H1 (cell line): ENCODE results near the gene METRN. TPM values are rescaled to one million over a fixed set of nuclear protein-coding genes. Genes with fewer than 3 reads are reported as not detected.
"Not testable (repeated sequence)": the region's sequence is repeated elsewhere in the genome, so short reads cannot be mapped to it uniquely, and the experiment has no call there.

Experiments
- CTCF ChIA-PET: fragments of 300-600 bp; sonication (Branson Sonifier 250); formaldehyde crosslinking; loops from one replicate; lab custom pipeline; 2021; ENCODE audit not compliant: partially characterized antibody; lab: Charles Lee
- POLR2A ChIA-PET: fragments of 300-600 bp; sonication (Branson Sonifier 250); formaldehyde crosslinking; loops from one replicate; lab custom pipeline; 2021; ENCODE audit warnings: inconsistent platforms; ENCODE audit not compliant: partially characterized antibody; lab: Charles Lee
- DNase-seq, 2 experiments: peaks; one replicate each; pipeline versions ENCODE4 v3.0.0 to v3.0.0-alpha.2; 2010 to 2022; ENCODE audit warnings: low spot score in 2 of 2, low read depth in 1 of 2, mixed read lengths in 1 of 2
- FAIRE-seq: peaks from 2 replicates; lab custom pipeline; 2011; peaks lifted over from hg19 to GRCh38; lab: Jason Lieb, UNC
- H2AFZ ChIP-seq: 2 replicates; pipeline ENCODE4 v1.8.1; 2012; ENCODE audit warnings: low read length, inconsistent platforms
- H2AK5ac ChIP-seq: 2 replicates; pipeline ENCODE4 v1.6.1; 2013; ENCODE audit warnings: low read depth, low read length
- H2BK120ac ChIP-seq: replicated peaks from 2 replicates; pipeline ENCODE3; 2013; ENCODE audit warnings: low read depth, low read length, inconsistent platforms
- H2BK12ac ChIP-seq: 2 replicates; pipeline ENCODE4 v1.6.1; 2013; ENCODE audit warnings: low read depth, low read length
- H2BK15ac ChIP-seq: 2 replicates; pipeline ENCODE4 v1.6.1; 2013; ENCODE audit warnings: low read length
- H2BK20ac ChIP-seq: 2 replicates; pipeline ENCODE4 v1.6.1; 2013; ENCODE audit warnings: low read length
- H2BK5ac ChIP-seq: 2 replicates; pipeline ENCODE4 v1.6.1; 2013; ENCODE audit warnings: low read depth, low read length
- H3K14ac ChIP-seq: 2 replicates; pipeline ENCODE4 v1.6.1; 2013; ENCODE audit warnings: inconsistent platforms; ENCODE audit not compliant: insufficient read length
- H3K18ac ChIP-seq: 2 replicates; pipeline ENCODE4 v1.6.1; 2013; ENCODE audit warnings: low read length; ENCODE audit errors: extremely low read depth
- H3K23ac ChIP-seq: 2 replicates; pipeline ENCODE4 v1.6.1; 2013; ENCODE audit warnings: inconsistent platforms; ENCODE audit not compliant: insufficient read length
- H3K23me2 ChIP-seq: 2 replicates; pipeline ENCODE4 v1.6.1; 2013; ENCODE audit warnings: low read depth, low read length
- H3K27ac ChIP-seq: 2 replicates; pipeline ENCODE4 v1.6.1; 2011; ENCODE audit warnings: low read depth, low read length, inconsistent platforms
- H3K27me3 ChIP-seq, 4 experiments: replicated peaks in 1 of 4; 1 replicate in 1 of 4; 2 replicates in 3 of 4; pipeline versions ENCODE4 v1.6.1 to v1.8.1; 2011 to 2013; ENCODE audit warnings: low read length in 3 of 4, mild to moderate bottlenecking in 3 of 4, inconsistent platforms in 2 of 4, mixed read lengths in 2 of 4, moderate library complexity in 1 of 4; ENCODE audit not compliant: control insufficient read depth in 3 of 4, insufficient read depth in 3 of 4; ENCODE audit errors: extremely low read depth in 1 of 4
- H3K36me3 ChIP-seq, 4 experiments: 2 replicates each; pipeline versions ENCODE4 v1.6.1 to v1.8.1; 2011 to 2013; ENCODE audit warnings: mild to moderate bottlenecking in 4 of 4, low read length in 3 of 4, moderate library complexity in 2 of 4, control low read depth in 1 of 4, inconsistent platforms in 1 of 4; ENCODE audit not compliant: insufficient read depth in 4 of 4, control insufficient read depth in 2 of 4
- H3K4ac ChIP-seq: replicated peaks from 2 replicates; pipeline ENCODE3; 2013; ENCODE audit warnings: low read length, low read depth, mixed read lengths, inconsistent platforms; ENCODE audit not compliant: insufficient read length
- H3K4me1 ChIP-seq, 4 experiments: replicated peaks in 1 of 4; 1 replicate in 1 of 4; 2 replicates in 3 of 4; pipeline versions ENCODE4 v1.6.1 to v1.8.1; 2011 to 2013; ENCODE audit warnings: low read length in 3 of 4, inconsistent platforms in 2 of 4, mixed read lengths in 1 of 4; ENCODE audit not compliant: insufficient read depth in 4 of 4, control insufficient read depth in 3 of 4
- H3K4me2 ChIP-seq, 2 experiments: 2 replicates each; pipeline versions ENCODE4 v1.6.1 to v1.8.1; 2011 to 2013; ENCODE audit warnings: low read depth in 2 of 2, low read length in 2 of 2, control low read depth in 1 of 2, inconsistent platforms in 1 of 2, mild to moderate bottlenecking in 1 of 2; ENCODE audit not compliant: insufficient read depth in 1 of 2
- H3K4me3 ChIP-seq, 4 experiments: fragments of 200-600, 300-600 bp in 1 of 4; sonication (generic), shearing (Covaris generic), sonication (Bioruptor Twin) in 1 of 4; 2 replicates each; pipeline versions ENCODE4 v1.5.1 to v1.8.1; 2011 to 2016; ENCODE audit warnings: low read length in 4 of 4, low read depth in 3 of 4, control low read depth in 2 of 4, inconsistent platforms in 2 of 4, mild to moderate bottlenecking in 2 of 4, mixed read lengths in 1 of 4, moderate library complexity in 1 of 4; ENCODE audit not compliant: insufficient read depth in 2 of 4; ENCODE audit errors: extremely low read depth in 1 of 4
- H3K56ac ChIP-seq: replicated peaks from 2 replicates; pipeline ENCODE3; 2013; ENCODE audit warnings: low read depth, mild to moderate bottlenecking, mixed read lengths, low read length, inconsistent platforms; ENCODE audit not compliant: insufficient read length
- H3K79me1 ChIP-seq: 2 replicates; pipeline ENCODE4 v1.6.1; 2013; ENCODE audit warnings: low read depth, low read length, control low read depth
- H3K79me2 ChIP-seq, 2 experiments: 2 replicates each; pipeline versions ENCODE4 v1.6.1 to v1.8.1; 2012 to 2013; ENCODE audit warnings: low read length in 2 of 2, mild to moderate bottlenecking in 2 of 2, inconsistent platforms in 1 of 2; ENCODE audit not compliant: insufficient read depth in 2 of 2, control insufficient read depth in 1 of 2
- H3K9ac ChIP-seq, 4 experiments: replicated peaks in 1 of 4; 1 replicate in 1 of 4; 2 replicates in 3 of 4; pipeline versions ENCODE4 v1.6.1 to v1.8.1; 2011 to 2013; ENCODE audit warnings: low read depth in 3 of 4, low read length in 3 of 4, control low read depth in 2 of 4, mild to moderate bottlenecking in 2 of 4, moderate library complexity in 2 of 4, inconsistent platforms in 1 of 4; ENCODE audit errors: extremely low read depth in 1 of 4
- H3K9me3 ChIP-seq, 2 experiments: 2 replicates each; pipeline versions ENCODE4 v1.6.1 to v1.8.1; 2012 to 2013; ENCODE audit warnings: mild to moderate bottlenecking in 2 of 2, moderate library complexity in 2 of 2, control low read depth in 1 of 2, inconsistent platforms in 1 of 2, low read depth in 1 of 2, low read length in 1 of 2, mixed read lengths in 1 of 2; ENCODE audit not compliant: insufficient read depth in 2 of 2
- H4K20me1 ChIP-seq, 2 experiments: replicated peaks in 1 of 2; 2 replicates each; pipeline versions ENCODE3 to v1.8.1; 2011 to 2013; ENCODE audit warnings: inconsistent platforms in 2 of 2, low read length in 2 of 2, mild to moderate bottlenecking in 1 of 2; ENCODE audit not compliant: insufficient read depth in 2 of 2, control insufficient read depth in 1 of 2
- H4K5ac ChIP-seq: 2 replicates; pipeline ENCODE4 v1.6.1; 2013; ENCODE audit warnings: low read length, low read depth, mixed read lengths, inconsistent platforms; ENCODE audit not compliant: insufficient read length
- H4K8ac ChIP-seq: 2 replicates; pipeline ENCODE4 v1.8.0; 2013; ENCODE audit warnings: mild to moderate bottlenecking, moderate library complexity, low read length, inconsistent platforms; ENCODE audit not compliant: insufficient read depth; ENCODE audit errors: extremely low read depth
- H4K91ac ChIP-seq: replicated peaks from 2 replicates; pipeline ENCODE3; 2013; ENCODE audit warnings: low read length, mixed read lengths, inconsistent platforms; ENCODE audit not compliant: insufficient read length
- WGBS, 2 experiments: shearing (Covaris generic) in 1 of 2; methylation state at CpG; one replicate each; pipeline versions ENCODE4 v1.1.6 to v1.1.7; 2013 to 2015; ENCODE audit warnings: low lambda C conversion rate in 2 of 2, mixed read lengths in 2 of 2, inconsistent platforms in 1 of 2, low coverage in 1 of 2, missing lambda C conversion rate in 1 of 2; ENCODE audit not compliant: insufficient replicate concordance in 2 of 2, insufficient coverage in 1 of 2, insufficient read length in 1 of 2; ENCODE audit errors: extremely low coverage in 1 of 2, missing lambda C conversion rate in 1 of 2; 5-methylcytosine and 5-hydroxymethylcytosine counted together
- polyA plus RNA-seq, 7 experiments: library from polyadenylated mRNA; depleted of rRNA in 3 of 7; stranded (reverse) in 5 of 7; unstranded in 2 of 7; fragments of >200 nt in 5 of 7; fragments of 200-250 nt in 2 of 7; gene quantifications; 1 replicate in 5 of 7; 2 replicates in 1 of 7; 4 replicates in 1 of 7; pipeline versions ENCODE4 v1.2.1 to v1.2.3, GENCODE V29; 2011 to 2013; ENCODE audit warnings: missing spikeins in 2 of 7, mixed read lengths in 2 of 7
- total RNA-seq: library from RNA; stranded (reverse); fragmentation: NEBNext Ultra II Directional; extraction: Animal tissue kit (Norgen Biotek cat#: 25700); gene quantifications from 2 replicates; pipeline ENCODE4 v1.2.1, GENCODE V29; 2021

The METRN gene
- total and polyA plus RNA-seq, 2 of the 8 experiments (the other 6 are each of a cell fraction or from before 2014, with no cell fraction given), result 18.7 to 25.8 TPM

GRCh38 chr16:754121-754607 is 39.2 kb downstream of the METRN start:
- not testable (repeated sequence) for H4K20me1 ChIP-seq
- POLR2A ChIA-PET, result interaction anchor here (0.6 to 1.7 kb wide), 3 partner anchors 9 to 38 kb away, joined by 4 to 6 read pairs (median 4); no protein-coding TSS in a partner anchor

More at GRCh38 chr16:754121-754607, 39.2 kb downstream of the METRN start:
- not testable (repeated sequence) for H2BK5ac ChIP-seq, H3K9ac ChIP-seq, H3K18ac ChIP-seq, H4K8ac ChIP-seq, FAIRE-seq, H2AK5ac ChIP-seq, H3K14ac ChIP-seq, H3K79me1 ChIP-seq, H3K27me3 ChIP-seq, H2BK120ac ChIP-seq, H3K27ac ChIP-seq, H2AFZ ChIP-seq, H4K91ac ChIP-seq, H4K5ac ChIP-seq, H3K56ac ChIP-seq, H3K23ac ChIP-seq, H3K79me2 ChIP-seq, H3K36me3 ChIP-seq, H2BK15ac ChIP-seq, H3K4me2 ChIP-seq, H3K9me3 ChIP-seq, DNase-seq, H3K4ac ChIP-seq, H2BK20ac ChIP-seq, H2BK12ac ChIP-seq, H3K4me3 ChIP-seq, H3K23me2 ChIP-seq
- 90% methylated on average over 11 of the region's 11 CpGs; no CpG with 5 or more reads in 1 of the 2 experiments for WGBS, 2 experiments
- H3K4me1 ChIP-seq, result peaks cover 3 to 12% (median 5%) of the 10 kb centered on the region in 4 experiments; a peak in 5 of 7 replicates
- CTCF ChIA-PET, result interaction anchor here (0.6 to 35.8 kb wide), 7 partner anchors 8 to 42 kb away, joined by 3 to 977 read pairs (median 5); partner anchors contain the start of genes ANTKMT, CCDC78, FBXL16 and HAGHL
